SH-SY5Y (cell line): ENCODE results near the gene PGA5.

Source experiments
- GATA2 ChIP-seq: IDR thresholded peaks from 2 replicates; pipeline ENCODE4 v1.6.1; 2011; ENCODE audit warnings: mild to moderate bottlenecking, low read depth, low read length
- GATA3 ChIP-seq: IDR thresholded peaks from 2 replicates; pipeline ENCODE4 v1.6.1; 2011; ENCODE audit warnings: low read depth, mild to moderate bottlenecking, low read length, moderate library complexity

The PGA5 gene

DNA sequence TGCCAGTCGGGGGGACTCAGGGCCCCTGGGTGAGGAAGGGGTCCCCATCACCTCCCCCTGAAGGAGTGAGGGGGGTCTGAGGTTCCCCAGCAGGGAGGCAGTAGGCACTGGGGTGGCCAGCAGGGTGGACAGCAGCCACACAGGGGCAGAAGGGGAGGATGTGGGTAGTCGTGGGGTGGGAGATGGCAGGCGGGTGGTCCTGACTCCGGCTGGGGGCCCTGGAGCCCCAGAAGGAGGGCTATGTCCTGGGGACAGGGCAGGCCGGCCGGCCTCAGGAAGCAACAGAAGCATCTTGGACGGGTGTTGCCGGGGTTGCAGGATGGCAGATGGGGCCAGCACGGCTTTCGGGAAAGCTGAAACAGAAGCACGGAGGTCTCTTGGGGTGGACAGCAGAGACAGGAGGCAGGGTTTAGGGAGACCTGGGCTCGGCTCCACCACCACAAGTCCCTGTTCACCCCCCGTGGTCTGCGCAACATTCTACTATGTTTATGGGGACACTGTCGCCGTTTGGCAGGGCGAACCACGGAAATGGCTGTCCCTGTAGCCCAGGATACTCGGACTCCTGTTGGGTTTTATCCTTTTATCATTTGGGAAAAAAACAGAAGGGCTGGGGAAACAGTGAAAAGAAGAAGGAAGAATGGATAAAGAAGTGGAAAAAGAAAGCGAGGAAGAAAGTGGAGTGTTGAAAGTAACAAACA, 40.1 kb downstream of the PGA5 start:
- TF ChIP-seq GATA3 (no peak), GATA2 (no peak)

DNA sequence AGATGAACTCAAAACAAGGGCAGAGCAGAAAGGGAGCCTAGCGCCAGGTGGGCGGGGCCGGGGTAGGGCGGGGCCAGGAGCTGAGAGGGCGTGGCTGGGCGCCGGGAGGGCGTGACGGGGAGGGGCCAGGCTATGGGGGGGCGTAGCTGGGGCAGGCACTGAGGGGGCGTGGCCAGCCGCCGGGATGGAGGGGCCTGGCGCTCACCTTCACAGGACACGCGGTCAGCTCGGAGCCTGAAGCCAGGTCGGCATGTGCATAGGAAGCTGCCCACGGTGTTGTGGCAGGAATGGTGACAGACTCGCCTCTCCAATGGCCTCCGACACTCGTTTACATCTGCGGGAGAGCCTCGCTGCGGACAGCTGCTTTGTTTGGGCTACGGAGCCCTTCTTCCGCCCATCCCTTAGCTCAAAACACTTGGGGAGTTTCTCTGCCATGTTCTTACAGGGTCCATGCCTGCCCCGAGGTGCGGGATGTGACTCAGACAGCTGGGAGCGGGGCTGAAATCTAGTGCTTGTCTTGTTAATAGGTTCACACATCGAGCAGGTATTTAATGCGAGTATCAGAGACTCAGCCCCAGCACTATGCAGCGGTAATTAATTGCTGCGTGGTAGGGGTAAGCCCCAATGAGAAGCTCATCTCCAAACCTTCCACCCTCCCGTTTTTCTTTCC, 40.7 kb downstream of the PGA5 start:
- TF ChIP-seq GATA3: no peak
- TF ChIP-seq GATA2: no peak

DNA sequence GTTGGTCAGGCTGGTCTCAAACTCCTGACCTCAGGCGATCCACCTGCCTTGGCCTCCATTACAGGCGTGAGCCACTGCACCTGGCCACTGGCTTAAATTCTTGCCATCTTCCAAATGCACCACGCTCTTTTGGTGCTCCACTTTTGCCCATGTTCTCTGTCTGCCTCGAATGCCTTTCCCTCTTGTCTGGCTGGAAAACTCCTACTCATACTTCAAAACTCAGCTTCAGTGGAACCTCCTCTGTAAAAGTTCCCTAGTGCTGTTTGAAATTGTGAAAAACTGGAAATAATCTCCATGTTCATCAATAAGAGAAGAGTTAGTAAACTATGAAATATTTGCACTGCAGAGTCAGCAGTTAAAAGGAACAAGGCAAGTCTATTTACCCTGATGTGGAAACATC, 42.6 kb downstream of the PGA5 start:
- TF ChIP-seq GATA3 (no peak), GATA2 (no peak)

DNA sequence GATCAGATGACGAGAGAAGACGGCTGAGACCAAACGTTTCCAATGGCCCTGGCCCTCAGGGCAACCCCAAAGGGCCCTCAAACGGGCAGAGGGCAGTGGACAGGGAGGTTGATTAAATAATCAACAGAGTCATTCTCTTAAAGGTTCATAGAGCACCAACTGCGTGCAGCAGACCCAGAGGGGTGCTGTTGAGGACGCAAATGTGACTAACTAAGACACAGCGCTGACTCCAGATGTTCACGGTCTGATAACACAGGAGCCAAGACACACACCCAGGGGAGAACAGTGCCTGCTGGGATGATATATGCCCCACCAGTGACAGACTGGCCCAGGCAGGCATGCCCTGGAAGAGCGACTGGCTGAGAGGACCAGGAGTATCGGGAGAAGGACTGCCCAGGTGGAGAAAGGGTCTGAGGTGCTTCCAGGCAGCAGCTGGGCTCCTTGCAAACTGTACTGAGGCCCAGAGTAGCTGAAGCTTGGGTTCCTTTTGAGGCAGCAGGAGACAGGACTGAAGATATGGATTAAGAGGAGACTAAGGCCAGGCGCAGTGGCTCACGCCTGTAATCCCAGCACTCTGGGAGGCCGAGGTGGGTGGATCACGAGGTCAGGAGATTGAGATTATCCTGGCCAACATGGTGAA, 46.5 kb downstream of the PGA5 start:
- TF ChIP-seq GATA2 (no peak), GATA3 (no peak)

DNA sequence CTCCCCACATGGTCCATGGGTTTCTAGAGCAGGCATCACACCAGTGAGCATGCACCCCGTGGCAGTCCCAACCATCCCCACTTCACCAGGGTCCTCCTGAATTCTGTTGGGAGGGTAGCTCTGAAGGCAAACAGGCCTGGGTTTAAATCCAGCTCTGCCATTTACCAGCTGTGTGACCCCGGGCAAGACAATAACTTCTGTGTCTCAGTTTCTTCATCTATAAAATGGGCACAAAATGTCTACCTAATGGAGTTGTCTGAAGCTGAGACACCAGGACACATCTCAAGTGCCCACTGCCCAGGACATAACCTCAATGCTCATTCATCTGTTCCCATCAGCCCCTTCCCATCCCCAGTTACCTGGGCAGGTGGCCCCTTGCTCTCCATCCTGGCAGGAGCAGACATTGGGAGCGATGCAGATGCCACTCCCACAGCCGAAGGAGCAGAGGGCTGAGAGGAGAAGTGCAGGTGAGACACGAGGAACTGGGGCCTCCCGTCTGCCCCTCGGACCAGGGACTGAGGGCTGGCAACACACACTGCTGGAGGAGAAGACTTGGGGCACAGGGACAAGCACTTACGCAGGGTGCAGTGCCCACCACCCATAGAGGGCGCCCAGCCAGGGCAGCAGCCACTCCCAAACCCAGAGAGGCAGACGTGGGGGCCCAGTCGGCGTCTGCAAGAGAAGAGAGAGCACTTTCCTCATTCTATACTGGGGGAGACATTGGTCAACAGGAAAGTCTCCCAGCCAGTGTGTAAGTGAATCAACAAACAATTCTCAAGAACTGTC, 50.1 kb downstream of the PGA5 start:
- no peak for TF ChIP-seq GATA3
- no peak for TF ChIP-seq GATA2

DNA sequence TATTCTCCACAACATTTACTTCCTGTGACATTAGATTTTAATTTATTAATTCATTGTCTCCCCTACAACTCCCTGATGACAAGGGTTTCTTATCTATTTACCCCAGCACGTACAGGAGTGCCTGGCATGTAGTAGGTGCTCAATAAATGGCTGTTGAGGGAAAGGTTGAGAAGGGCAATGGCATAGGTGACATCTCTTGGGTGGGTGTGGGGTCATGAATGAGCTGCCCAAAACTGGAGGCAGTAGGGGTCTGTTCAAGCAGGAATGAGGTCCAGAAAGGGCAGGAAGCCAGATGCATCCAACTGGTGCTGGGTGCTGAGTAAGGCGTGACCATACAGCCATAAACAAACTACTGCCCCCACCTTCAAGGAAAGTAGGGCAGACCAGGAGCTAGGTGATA, 51.4 kb downstream of the PGA5 start:
- TF ChIP-seq GATA3 (no peak), GATA2 (no peak)

DNA sequence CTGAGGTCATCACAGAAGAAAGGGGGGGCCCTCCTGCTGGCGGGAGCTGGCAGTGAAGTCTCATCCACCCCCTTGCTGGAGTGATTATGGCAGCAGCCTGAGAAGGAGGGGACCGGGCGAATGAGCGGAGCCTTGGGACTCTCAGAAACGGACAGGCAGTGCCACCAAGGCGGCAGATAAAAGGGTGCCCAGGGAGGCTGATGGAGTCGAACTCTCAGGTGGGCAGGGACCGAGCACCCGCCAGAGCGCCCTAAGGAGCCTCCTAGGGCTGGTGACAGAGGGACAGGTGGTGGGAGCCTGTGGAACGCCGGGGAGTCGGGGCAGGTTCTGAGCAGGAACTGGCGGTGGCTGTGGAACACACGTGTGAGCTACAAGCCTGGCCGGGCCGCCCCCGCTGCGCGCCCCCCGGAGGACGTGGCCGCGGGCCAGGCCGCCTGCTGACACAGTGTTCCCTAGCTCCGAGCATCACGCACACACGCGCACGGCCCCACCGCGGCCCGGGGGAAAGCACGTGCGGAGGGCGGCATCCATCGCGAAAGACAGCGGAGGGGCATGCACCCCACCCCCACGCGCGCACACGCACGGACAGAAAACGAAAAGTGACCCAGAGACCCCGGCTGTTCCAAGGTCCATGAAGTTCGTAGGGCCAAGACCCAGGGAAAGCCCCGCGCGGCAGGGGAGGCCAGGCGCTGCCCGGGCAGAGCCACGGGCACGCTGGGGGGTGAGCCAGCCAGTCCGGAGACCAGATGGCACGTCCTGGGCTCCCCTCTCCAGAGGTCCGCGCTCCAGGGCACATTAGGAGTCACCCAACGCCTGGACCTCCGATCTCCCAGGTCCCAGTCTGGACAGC, 53.1 kb downstream of the PGA5 start:
- TF ChIP-seq GATA3 (no peak), GATA2 (no peak)

DNA sequence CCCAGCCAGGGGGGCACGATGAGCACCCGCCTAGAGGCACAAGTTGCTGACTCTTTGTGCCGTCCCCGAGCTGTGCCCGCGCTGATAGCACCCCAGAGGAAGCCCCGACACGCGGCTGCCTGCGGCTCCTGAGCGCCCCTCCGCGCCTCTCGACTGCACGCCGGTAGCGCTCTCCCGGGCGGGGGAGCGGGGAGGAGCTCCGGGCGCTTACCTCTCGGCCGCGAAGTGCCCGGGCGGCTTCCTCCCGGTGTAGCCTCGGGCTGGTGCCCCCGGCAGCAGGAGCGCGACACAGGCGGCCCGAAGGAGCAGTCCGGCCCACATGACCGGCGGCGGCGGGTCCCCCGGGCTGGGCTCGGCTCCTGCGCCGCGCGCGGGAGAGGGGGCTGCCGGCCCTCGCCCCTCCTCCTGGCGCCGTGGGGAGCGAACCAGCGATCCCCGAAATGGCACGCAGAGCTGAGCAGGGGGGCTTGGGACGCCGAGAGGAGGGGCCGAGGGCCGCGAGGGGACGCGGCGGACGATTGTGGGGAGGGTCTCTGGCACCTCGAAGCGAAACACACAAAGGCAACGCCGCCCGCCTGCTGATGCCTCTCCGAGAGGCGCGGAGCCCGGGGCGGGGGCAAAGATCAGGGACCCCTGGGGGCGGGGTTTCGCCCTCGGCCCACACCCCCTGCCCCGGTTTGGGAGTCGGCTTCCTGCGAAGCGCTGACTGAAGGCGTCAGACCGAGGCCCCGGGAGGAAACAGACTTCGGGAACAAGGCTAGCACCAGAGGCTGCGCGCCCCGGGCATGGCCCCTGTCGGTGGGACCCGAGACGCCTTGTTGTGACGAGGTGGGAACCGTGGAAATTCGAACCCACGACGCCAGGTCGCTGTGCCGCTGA, 54.0 kb downstream of the PGA5 start, which contains the start of gene VWCE:
VWCE (minus strand) TSS at position 600 of the 879 bp plus-strand sequence; CDS start at position 321, 279 bp downstream.
- TF ChIP-seq GATA2 (no peak), GATA3 (no peak)

DNA sequence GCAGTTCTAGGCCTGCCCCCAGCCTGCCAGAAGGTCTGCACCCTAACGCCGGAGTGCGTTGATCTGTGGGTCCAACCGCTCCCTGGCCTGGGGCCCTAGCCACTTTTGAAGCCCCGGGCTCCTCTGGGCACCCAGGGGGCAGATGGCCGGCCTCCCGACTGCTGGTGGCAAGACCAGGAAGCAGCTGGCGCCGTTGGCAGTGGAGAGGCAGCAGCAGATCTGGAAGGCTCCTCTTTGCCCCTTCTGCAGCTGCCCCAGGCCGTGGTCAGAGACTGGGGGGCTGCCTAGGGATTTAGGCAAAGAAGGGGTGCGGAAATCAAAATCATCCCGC, 54.6 kb downstream of the PGA5 start:
- TF ChIP-seq GATA3 (no peak), GATA2 (no peak)

DNA sequence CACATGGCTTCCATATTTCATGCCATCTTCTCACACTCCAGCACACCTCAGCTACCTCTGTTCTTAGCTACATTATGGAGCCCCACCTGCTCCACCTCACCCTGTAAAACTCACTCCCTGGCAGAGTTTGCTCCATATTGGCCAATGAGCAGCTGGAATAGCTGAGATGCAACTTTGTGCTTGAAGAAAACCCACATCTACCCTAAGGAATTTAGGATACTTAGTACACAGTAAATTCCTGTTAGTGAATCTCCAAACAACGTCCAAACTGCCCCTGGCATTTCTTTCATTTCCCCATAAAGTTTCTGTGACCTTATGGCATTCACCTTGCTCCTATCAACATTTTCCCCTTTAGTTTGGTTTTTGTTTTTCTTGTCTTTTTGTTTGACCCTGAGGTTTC, 56.4 kb downstream of the PGA5 start:
- TF ChIP-seq GATA3 (no peak), GATA2 (no peak)

DNA sequence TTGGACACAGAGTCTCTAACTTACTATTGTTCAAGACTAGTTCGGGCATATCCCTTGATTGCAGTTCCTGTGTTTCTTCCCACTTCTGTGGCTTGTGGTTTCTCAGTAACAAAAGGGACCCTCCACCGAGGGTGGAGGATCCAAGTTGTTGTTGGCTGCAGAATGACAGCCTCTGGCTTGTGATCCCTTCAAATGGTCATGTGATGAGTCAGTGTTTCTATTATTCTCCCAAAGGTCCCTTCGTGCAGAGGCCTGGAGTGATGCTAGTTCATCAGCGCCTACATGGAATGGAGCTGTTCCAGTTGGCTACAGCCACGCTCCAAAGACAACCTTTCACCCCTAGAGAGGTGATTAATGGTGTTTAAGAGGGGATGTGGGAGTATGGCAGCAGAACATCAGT, 56.8 kb downstream of the PGA5 start:
- TF ChIP-seq GATA2 (no peak), GATA3 (no peak)

DNA sequence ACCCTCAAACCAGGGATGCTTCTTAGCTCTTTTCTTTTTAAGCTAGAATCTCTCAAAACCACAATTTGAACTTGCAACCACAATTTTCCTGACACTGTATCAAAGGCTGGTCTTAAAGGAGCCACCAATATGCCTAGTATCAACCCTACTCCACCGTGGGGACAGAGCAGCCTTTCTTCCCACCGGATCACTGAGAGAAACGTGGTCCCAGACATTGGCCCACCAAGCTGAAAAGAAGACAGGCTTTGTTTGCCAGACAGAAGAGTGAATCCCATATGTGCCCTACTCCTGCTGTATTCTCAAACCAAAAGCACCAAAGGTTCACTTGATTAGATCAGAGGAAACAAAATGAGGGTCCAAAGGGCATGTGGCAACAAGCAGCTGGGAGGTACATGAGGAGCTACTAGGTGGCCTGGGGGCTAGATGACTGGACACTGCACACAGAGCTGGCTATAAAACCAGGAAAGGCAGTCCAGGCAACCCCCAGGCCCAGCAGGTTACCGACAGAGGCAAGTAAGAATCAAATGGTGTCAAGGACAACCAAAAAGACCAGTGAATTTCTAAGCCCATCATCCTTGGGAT, 57.8 kb downstream of the PGA5 start:
- TF ChIP-seq GATA2: no peak
- no peak for TF ChIP-seq GATA3
